CMK (cell line): Measurements from ENCODE around the gene PRKAR1B.

Experiments
- DNase-seq: peaks from one replicate; pipeline ENCODE4 v3.0.0-alpha.2; 2010; ENCODE audit warnings: low read depth

Gene PRKAR1B

DNA sequence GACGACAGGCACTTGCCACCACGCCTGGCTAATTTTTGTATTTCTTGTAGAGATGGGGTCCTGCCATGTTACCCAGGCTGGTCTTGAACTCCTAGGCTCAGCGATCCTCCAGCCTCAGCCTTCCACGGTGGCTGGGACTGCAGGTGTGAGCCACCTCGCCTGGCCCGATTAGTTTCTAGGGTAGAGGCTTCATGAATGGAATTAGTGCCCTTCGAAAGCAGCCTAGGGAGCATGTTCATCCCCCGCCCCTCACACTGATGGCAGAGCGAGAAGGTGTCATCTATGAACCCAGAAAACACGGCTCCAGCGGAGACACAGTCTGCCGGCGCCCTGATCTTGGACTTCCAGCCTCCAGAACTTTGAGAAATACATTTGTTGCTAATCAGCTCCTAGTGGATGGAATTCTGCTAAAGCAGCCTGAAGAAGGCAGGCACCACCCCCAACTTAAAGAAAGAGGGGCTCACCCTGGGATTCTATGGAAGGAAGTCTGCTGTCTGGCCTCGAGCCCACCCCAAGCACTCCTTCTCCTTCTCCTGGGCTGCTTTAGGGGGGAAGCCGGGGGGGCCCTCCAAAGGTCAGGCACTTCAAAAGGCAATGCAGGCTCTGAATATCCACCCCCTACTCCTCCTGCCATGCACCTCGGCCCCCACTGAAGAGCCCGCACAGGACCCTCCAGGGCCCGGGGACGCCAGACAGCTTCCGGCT, 217.5 kb downstream of the PRKAR1B start:
- no peak for DNase-seq

DNA sequence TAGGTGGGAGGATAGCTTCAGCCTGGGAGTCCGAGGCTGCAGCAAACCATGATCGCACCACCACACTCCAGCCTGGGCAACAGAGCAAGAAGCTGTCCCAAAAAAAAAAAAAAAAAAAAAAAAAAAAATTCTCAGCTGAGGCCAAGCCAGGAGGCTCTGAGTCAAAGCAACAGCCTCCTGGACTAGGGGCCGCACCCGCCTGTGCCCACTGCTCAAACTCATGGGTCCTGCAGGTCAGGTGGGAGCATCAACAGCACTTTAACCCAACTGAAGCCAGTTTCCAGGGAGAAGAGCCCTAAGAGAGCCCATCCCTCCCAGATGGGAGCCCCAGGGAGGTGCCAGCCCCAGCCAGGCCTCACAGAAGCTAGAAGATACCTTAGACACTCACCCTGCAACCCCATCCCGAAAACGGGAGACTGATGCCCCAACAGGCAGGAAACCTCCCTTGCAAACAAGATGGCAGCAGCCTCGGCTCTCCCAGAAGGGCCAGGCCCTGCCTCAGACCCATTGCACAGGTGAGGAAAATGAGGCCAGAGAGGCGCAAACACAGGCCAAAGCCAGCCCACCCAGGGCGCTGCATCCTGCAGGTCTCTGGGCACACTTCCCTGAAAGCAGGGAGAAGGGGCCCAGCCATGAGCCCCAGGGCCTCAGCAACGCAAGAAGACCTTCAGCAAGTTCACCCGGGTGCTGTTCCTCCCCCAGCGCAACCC, 218.5 kb downstream of the PRKAR1B start:
- DNase-seq, result no peak

DNA sequence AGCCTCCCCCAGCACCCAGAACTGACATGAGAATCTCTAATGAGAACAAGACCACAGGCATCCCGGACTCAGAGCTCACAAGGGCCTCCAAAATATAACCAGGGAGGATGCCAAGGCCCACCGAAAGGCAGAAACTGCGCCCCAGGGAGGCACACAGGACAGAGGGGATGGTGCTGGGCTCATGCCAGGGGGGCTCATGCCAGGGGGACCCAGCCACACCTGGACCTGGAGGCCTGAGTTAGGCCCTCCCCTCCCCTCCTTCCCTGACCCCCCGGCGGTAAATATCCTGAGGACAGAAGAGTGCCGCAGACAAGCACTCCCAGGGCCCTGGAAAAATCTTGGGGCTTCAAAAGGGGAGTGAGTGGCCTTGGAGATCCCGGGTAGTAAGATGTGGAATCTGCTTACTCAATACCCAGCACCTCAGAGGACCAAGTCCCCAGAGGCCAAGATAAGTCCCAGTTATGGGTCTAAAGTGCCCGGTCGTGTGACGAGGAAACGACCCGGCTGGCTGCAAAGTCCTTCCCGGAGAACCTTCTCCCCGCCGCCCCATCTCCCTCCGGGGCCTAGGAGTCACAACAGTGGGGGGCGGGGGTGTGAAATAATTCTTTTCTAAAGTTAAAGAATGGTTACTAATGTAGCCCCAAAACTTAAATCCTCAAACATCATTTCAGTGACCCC, 219.3 kb downstream of the PRKAR1B start:
- no peak for DNase-seq

DNA sequence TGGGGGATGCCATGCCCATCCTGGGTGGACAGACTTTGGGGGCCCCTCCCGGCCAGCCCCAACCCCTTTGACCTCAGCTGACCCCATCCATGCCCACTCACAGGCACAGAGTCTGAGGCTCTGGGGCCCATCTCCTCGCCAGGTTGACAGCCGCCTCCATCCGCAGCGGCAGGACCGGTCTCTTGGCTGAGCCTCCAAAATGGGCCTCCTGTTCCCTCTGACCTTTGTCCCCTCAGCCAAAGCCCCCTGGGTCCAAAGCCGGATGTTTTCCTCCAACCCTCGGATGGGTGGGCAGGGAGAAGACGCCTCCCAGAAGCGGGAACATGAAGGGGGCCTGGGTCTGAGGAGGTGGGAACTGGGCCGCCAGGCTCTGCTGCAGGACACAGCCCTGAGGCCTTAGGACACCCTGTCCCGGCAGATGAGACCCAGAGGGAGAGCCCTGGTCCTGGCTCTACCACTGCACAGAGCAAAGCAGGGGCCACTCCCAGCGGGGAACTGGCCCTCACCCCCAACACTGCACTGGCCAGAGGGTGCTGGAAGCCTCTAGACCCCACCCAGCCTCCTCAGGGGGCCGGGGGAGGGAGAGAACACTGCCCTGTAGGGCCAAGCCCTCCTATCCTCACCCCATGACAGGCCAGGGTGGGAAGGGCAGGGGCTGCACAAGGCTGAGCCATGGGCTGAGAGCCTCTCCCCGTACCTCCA, 220.0 kb downstream of the PRKAR1B start:
- no peak for DNase-seq

DNA sequence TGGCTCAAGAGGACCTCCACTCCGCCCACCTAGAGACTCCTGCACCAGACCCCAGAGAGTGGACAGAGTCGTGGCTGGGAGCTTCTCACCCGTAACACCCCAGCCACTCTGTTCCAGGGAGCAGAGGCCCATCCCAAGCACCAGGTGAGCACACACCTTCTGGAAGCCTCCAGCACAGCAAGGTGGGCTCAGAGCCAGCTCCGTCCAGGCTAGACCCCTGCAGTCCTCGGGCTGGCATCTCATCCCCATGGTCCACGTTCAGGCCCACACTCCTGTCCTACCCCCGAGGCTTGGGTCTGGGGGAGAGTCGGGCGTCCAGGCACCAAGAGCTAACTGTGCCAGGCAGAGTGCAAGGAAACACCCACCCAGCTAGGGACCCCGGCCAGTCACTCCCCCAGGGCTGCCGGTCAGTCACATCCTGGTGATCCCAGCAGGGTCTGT, 220.7 kb downstream of the PRKAR1B start:
- DNase-seq, result no peak

DNA sequence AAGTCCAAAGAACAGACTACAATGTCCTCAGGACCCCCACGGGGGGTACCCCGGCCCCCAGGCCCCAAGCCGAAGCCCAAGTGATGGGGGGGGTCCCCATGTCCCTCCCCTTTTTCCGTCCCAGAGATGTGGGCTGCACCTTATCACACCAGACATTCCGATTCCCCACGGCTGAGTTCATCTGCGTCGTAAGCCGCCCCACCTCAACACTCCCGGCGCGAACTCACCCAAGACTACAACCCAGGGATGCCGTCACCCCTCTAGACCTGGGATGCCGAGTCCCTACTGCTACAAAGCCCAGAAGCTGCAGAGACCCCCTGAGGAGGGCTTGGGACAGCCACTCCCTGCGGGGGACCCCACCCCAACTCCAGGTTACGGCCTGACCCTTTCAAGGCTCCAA, 221.9 kb downstream of the PRKAR1B start:
- DNase-seq, result no peak

DNA sequence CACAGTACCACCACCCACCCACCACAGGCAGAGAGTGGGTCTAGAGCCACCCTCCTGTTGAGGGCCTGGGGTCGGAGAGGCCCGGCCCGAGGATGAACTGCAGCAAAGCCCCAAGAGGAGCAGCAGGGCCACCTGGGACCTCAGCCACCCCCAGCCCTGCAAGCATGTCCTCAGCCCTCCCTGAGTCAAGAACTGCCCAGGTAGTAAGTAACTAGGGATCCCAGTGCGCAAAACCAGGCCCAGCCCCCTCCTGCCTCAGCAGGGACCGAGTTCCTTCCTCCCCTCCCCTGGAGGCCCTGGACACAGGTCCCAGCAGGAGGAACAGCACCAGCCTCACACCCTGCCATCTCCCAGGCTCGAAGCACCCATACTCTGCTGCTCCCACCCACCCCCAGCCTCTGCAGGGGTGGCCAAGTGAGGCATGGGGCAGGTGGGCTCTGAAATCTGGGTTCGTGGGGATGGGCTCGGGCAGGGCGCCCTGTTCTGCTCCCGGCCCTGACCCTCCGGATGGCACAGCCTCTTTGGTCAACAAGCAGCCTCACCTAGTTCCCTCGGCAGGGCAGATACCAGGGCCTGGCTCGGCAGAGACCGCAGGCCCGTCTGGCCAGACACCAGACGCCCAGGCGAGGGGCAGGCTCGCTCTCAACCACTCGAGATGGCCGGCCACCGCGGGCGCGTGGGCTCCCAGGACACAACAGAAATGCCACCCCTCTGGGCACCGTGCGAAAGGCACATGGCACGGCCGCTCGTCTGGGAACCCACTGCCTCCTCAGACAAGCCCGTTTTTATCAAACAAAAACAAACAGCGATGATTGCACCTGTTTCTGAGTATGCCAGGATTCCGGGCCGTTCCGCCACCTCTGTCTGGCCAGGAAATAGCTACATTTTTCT, 222.6 kb downstream of the PRKAR1B start:
- no peak for DNase-seq

DNA sequence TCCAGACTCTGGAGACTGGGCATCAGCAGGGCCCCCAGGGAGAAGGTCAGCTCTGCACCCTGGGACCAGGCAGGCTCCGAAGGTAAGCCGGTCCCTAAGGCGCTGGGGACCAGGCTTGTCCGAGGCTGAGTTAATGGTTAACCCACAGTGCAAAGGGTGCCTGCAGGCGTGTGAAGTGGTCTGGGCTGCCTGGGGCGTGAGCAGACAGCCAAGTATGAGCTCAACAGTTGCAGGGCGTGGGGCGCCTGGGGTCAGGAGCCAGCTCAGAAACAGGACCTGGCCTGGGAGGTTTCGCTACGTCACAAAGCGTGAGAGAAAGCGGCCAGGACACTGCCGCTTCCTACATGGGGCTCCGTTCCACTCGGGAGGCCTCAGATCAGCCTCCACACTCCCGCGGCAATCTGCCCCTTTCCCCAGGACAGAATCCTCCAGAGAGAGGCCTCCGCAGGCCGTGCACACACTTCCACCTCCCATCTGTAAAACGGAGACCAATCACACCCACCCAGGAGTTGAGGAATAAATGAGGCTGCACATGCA, 223.4 kb downstream of the PRKAR1B start:
- no peak for DNase-seq

DNA sequence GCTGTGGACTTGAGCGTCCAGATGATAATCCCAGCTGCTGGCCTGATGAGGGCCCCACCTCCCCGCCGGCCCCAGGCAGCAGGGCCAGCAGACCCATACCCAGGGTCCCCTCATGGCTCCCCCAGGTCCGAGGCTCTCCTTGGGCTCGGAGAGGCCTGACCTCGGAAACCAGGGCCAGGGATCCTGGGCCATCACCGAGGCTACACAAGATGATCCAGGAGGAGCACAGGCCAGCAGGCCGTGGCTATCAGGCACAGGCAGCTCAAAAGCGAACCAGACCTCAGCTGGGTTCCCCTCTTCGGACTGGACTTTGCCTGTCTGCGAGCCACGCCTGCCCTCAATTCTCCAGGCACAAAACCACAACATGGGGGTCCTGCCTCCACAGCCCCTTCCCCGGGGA, 224.8 kb downstream of the PRKAR1B start:
- no peak for DNase-seq

DNA sequence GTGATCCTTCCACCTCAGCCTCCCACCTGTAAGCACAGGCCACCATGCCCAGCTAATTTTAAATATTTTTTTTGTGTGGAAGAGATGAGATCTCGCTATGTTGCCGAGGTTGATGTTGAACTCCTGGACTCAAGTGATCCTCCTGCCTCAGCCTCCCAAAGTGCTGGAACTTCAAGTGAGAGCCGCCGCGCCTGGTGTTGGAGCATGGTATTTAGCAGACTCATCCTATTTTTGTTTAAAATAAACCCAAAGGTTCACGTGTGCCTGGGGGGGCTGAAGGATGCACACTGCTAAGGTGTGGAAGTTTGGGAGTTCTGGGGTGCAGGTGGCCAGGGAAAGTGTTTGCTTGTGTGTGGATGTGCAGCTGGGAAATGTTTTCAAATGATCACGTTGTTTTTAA, 225.6 kb downstream of the PRKAR1B start:
- DNase-seq, result no peak

DNA sequence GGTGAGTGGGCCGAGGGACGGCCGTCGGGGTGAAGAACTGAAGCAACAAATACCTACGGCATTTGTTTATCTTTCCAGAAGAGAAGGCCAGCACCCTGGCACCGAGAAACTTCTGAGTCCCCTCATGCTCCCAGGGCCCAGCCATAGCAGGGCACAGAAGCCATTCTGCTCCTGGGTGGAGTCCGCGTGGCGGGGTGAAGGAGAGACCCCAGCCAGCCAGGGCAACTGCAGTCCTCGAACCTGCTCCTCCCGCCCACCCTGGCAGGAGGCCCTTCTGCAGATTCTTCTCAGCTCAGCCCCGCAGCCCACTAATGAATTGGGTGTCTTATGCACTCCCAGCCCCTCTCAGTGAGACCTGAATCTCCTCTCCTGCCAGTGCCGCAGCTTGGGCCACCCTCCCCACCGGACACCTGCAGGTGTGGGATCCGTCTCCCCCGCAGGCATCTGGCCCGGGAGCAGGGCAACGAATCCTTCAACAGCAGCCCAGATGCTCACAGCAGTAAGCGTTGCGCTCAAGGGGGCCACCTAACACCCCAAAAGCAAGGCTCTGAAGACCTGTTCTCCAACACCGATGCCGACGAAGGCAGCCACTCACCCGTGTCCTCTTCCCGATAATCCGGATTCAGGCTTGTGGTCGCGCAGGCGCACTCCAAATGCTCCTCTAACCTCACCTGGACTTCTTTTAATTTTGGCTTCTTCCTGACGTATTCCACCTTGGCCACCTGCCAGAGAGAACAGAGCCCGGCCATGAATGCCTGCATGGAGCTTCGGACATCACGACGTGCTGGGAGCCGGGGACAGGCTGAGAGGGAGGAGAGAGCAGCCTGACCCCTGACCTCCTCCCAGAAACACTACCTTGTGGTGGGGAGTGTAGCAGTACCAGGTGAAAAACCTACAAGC, 226.3 kb downstream of the PRKAR1B start:
- DNase-seq, result no peak

DNA sequence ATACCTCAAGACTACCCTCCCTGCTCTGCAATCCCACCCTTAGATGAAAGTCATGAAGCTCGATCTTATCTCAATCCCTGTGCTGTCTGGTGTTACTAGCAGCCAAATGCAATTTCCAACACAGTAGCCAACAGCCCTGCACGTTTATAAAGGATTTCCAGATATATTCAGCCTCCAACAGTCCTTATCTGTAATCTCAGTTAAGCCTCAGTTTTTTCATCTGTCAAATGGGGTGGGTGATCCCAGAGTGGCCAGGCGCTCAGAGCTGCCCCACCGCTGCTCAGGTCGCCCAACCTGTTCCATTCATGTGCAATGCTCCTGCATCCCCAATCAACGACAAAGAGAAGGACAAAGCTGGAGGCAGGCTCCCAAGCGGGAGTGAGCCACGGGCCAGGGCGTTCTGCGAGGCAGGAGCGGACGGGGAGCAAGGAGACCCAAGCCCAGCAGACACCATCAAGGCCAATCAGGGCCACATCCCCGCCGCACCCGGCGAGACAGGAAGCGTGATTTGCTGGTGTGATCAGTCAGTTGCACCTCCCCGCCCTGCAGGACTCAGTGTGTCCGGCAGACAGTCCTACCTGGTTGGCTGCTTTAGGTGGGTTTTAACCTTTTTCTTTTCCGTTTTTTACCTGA, 227.1 kb downstream of the PRKAR1B start:
- DNase-seq, result no peak
